B cell (primary cell): ENCODE results near the gene SS18L1. TPM values are rescaled to one million over a fixed set of nuclear protein-coding genes. Genes with fewer than 3 reads are reported as not detected.

ENCODE experiments used
- ATAC-seq: fragments of 200-7000 bp; cut with Tn5 transposase; one replicate; pipeline ENCODE4 v1.10.0; 2021; ENCODE audit warnings: low read depth, mild to moderate bottlenecking, moderate number of reproducible peaks, moderate library complexity
- CTCF ChIA-PET: fragments of 350-600 bp; sonication (Branson Sonifier 250); formaldehyde crosslinking; loops from one replicate; lab custom pipeline; 2021; ENCODE audit warnings: antibody characterized with exemption, inconsistent platforms; lab: Charles Lee
- POLR2A ChIA-PET: fragments of 350-600 bp; sonication (Branson Sonifier 250); formaldehyde crosslinking; loops from one replicate; lab custom pipeline; 2021; ENCODE audit warnings: antibody characterized with exemption; lab: Charles Lee
- DNase-seq: peaks from one replicate; pipeline ENCODE4 v3.0.0; 2013
- H2AFZ ChIP-seq: 2 replicates; pipeline ENCODE4 v1.6.1; 2012; ENCODE audit warnings: mild to moderate bottlenecking, low read depth, low read length; ENCODE audit not compliant: insufficient read depth, poor library complexity, severe bottlenecking
- H3K27ac ChIP-seq, 2 donors: 1 replicate in 1 of 2; 2 replicates in 1 of 2; pipeline ENCODE4 v1.5.1; 2012 to 2013; ENCODE audit warnings: low read length in 2 of 2, mild to moderate bottlenecking in 2 of 2, moderate library complexity in 1 of 2
- H3K27me3 ChIP-seq, 4 experiments: fragments of 200-600 bp in 1 of 4; sonication (generic) in 1 of 4; replicated peaks in 1 of 4; 1 replicate in 2 of 4; 2 replicates in 2 of 4; pipeline versions ENCODE4 v1.6.1 to v1.7.0; 2013 to 2016; ENCODE audit warnings: low read length in 3 of 4, mild to moderate bottlenecking in 2 of 4, mixed read lengths in 1 of 4, moderate library complexity in 1 of 4; ENCODE audit not compliant: insufficient read depth in 4 of 4, control insufficient read depth in 3 of 4; ENCODE audit errors: control extremely low read depth in 1 of 4
- H3K36me3 ChIP-seq, 2 experiments: replicated peaks in 1 of 2; 1 replicate in 1 of 2; 2 replicates in 1 of 2; pipeline versions ENCODE4 v1.6.1 to v1.7.1; 2013; ENCODE audit warnings: low read length in 1 of 2; ENCODE audit not compliant: insufficient read depth in 2 of 2, control insufficient read depth in 1 of 2; ENCODE audit errors: control extremely low read depth in 1 of 2, extremely low read depth in 1 of 2
- H3K4me1 ChIP-seq, 2 donors: fragments of 200-600 bp in 1 of 2; sonication (generic) in 1 of 2; 1 replicate in 1 of 2; 2 replicates in 1 of 2; pipeline versions ENCODE4 v1.5.1 to v1.6.1; 2013 to 2017; ENCODE audit warnings: low read length in 2 of 2; ENCODE audit not compliant: control insufficient read depth in 2 of 2, insufficient read depth in 2 of 2
- H3K4me2 ChIP-seq: replicated peaks from 2 replicates; pipeline ENCODE3; 2012; ENCODE audit warnings: mild to moderate bottlenecking, low read depth, low read length; ENCODE audit not compliant: poor library complexity, severe bottlenecking
- H3K4me3 ChIP-seq, 5 experiments: fragments of 200-600 bp in 1 of 5; sonication (generic) in 1 of 5; 1 replicate in 3 of 5; 2 replicates in 2 of 5; pipeline versions ENCODE4 v1.5.1 to v1.7.0; 2011 to 2016; ENCODE audit warnings: low read length in 4 of 5, mild to moderate bottlenecking in 4 of 5, low read depth in 2 of 5, control low read depth in 1 of 5, moderate library complexity in 1 of 5; ENCODE audit not compliant: insufficient read depth in 1 of 5; ENCODE audit errors: control extremely low read depth in 1 of 5, extremely low read depth in 1 of 5
- H3K79me2 ChIP-seq: fragments of 200-600 bp; sonication (generic); one replicate; pipeline ENCODE4 v1.6.0; 2016; ENCODE audit warnings: low read length; ENCODE audit not compliant: control insufficient read depth, insufficient read depth
- H3K9ac ChIP-seq: fragments of 200-600 bp; sonication (generic); 2 replicates; pipeline ENCODE4 v1.6.1; 2017; ENCODE audit warnings: mild to moderate bottlenecking, low read length, moderate library complexity
- H3K9me3 ChIP-seq, 3 donors: one replicate each; pipeline versions ENCODE4 v1.6.1 to v1.7.1; 2013; ENCODE audit warnings: low read length in 2 of 3; ENCODE audit not compliant: control insufficient read depth in 2 of 3, insufficient read depth in 1 of 3; ENCODE audit errors: control extremely low read depth in 1 of 3
- H4K20me1 ChIP-seq: 2 replicates; pipeline ENCODE4 v1.6.0; 2012; ENCODE audit warnings: mild to moderate bottlenecking, low read length; ENCODE audit not compliant: insufficient read depth, control insufficient read depth, poor library complexity, severe bottlenecking
- H3K27ac Mint-ChIP-seq: one replicate; pipeline ENCODE4 v1.8.0; 2021; ENCODE audit warnings: mixed read lengths
- H3K27me3 Mint-ChIP-seq: one replicate; pipeline ENCODE4 v1.8.0; 2021; ENCODE audit warnings: mixed read lengths
- H3K4me1 Mint-ChIP-seq: one replicate; pipeline ENCODE4 v1.8.0; 2021; ENCODE audit warnings: mixed read lengths
- H3K4me3 Mint-ChIP-seq: one replicate; pipeline ENCODE4 v1.8.0; 2021; ENCODE audit warnings: mixed read lengths
- H3K9me3 Mint-ChIP-seq: one replicate; pipeline ENCODE4 v1.8.0; 2022; ENCODE audit warnings: mixed read lengths; ENCODE audit not compliant: insufficient read depth
- CTCF ChIP-seq: fragments of 200-600 bp; IDR thresholded peaks from one replicate; pipeline ENCODE4 v1.8.0; 2022; ENCODE audit warnings: antibody characterized with exemption, mild to moderate bottlenecking
- EZH2 ChIP-seq: IDR thresholded peaks from 2 replicates; pipeline ENCODE4 v1.6.1; 2012; ENCODE audit warnings: borderline replicate concordance, low read depth, mild to moderate bottlenecking, moderate library complexity, low read length; ENCODE audit not compliant: insufficient read depth, poor library complexity, severe bottlenecking
- WGBS: methylation state at CpG from one replicate; pipeline ENCODE4 v1.1.5; 2013; ENCODE audit warnings: missing lambda C conversion rate; ENCODE audit not compliant: insufficient coverage; 5-methylcytosine and 5-hydroxymethylcytosine counted together
- intact Hi-C: fragments of 100-400 bp; cut with micrococcal nuclease; formaldehyde crosslinking; loops from one replicate; pipeline ENCODE4 v1.10.0; 2022
- polyA plus RNA-seq: library from polyadenylated mRNA; depleted of rRNA; stranded (reverse); fragments of >200 nt; gene quantifications from 2 replicates; pipeline ENCODE4 v1.2.3, GENCODE V29; 2012
- total RNA-seq, 2 donors: library from RNA; stranded (reverse); fragments of 120-200 nt in 1 of 2; gene quantifications; 1 replicate in 1 of 2; 2 replicates in 1 of 2; pipeline versions ENCODE4 v1.2.3 to v1.2.4, GENCODE V29; 2013 to 2022

Gene SS18L1
- total and polyA plus RNA-seq, 2 donors (not counting 1 experiment from before 2014, with no cell fraction given), result 15.4 to 20.7 TPM

GRCh38 chr20:62216636-62217566 is 73.3 kb downstream of the SS18L1 start:
- ATAC-seq (no peak), DNase-seq (no peak)
- CTCF ChIA-PET, result no interaction called here
- no peak overlapping the region for H3K27ac ChIP-seq
- H3K4me1 ChIP-seq, result peaks cover 12 to 17% of the 10 kb centered on the region in 2 donors
- H3K27ac Mint-ChIP-seq, result no peak overlapping the region
- H3K4me2 ChIP-seq, result no peak overlapping the region
- peaks cover 0 to 18% (median 0%) of the 10 kb centered on the region in 3 donors for H3K9me3 ChIP-seq
- H3K27me3 ChIP-seq, result peaks cover 0 to 67% (median 23%) of the 10 kb centered on the region in 4 experiments
- H3K4me1 Mint-ChIP-seq, result peaks cover 2% of the 10 kb centered on the region
- H3K9ac ChIP-seq, result no peak overlapping the region
- H4K20me1 ChIP-seq, result peaks cover 5% of the 10 kb centered on the region
- H3K4me3 Mint-ChIP-seq, result no peak overlapping the region
- WGBS, result 63% methylated on average over 22 of the region's 26 CpGs
- intact Hi-C loops, result no loop called here
- no peaks in the 10 kb centered on the region for H3K79me2 ChIP-seq
- H2AFZ ChIP-seq, result no peak overlapping the region
- POLR2A ChIA-PET, result no interaction called here
- no peak overlapping the region for H3K4me3 ChIP-seq
- H3K9me3 Mint-ChIP-seq, result no peaks in the 10 kb centered on the region
- no peaks in the 10 kb centered on the region for H3K36me3 ChIP-seq
- H3K27me3 Mint-ChIP-seq, result peaks cover 26% of the 10 kb centered on the region
- TF ChIP-seq EZH2 (no peak), CTCF (no peak)
